GM19043 (cell line): Measurements from ENCODE around the gene MYMK.

Experiments used
- ATAC-seq: cut with Tn5 transposase; IDR thresholded peaks from one replicate; pipeline ENCODE4 v1.9.1; 2021; ENCODE audit warnings: low read depth; ENCODE audit not compliant: unreplicated experiment

MYMK gene

GRCh38 chr9:133507246-133507965 is 17.4 kb downstream of the MYMK start:
- ATAC-seq = no peak

GRCh38 chr9:133506653-133507038 is 18.1 kb downstream of the MYMK start:
- ATAC-seq = no peak

- no peak for ATAC-seq
These were observed 18.7 kb downstream of the MYMK start for GRCh38 chr9:133505901-133506652.

GRCh38 chr9:133505186-133505830 is 19.5 kb downstream of the MYMK start:
- no peak for ATAC-seq

- no peak for ATAC-seq
These were observed 22.6 kb downstream of the MYMK start for GRCh38 chr9:133502112-133502511.

- no peak for ATAC-seq
These were observed 24.9 kb downstream of the MYMK start for GRCh38 chr9:133499892-133500270.

- no peak for ATAC-seq
These were observed 25.4 kb downstream of the MYMK start for GRCh38 chr9:133499132-133499891.

- ATAC-seq = no peak
These were observed 27.6 kb downstream of the MYMK start for GRCh38 chr9:133496861-133497842.

GRCh38 chr9:133495327-133496293 is 29.1 kb downstream of the MYMK start:
- ATAC-seq = no peak

- no peak for ATAC-seq
These were observed 30.0 kb downstream of the MYMK start for GRCh38 chr9:133494636-133495326.

- ATAC-seq = no peak
These were observed 30.8 kb downstream of the MYMK start for GRCh38 chr9:133493845-133494540.

- ATAC-seq = no peak
These were observed 31.3 kb downstream of the MYMK start for GRCh38 chr9:133493428-133493827.

- ATAC-seq = no peak
These were observed 32.4 kb downstream of the MYMK start for GRCh38 chr9:133492061-133493021.

GRCh38 chr9:133491656-133491925 is 33.2 kb downstream of the MYMK start:
- ATAC-seq = no peak

GRCh38 chr9:133490865-133491655 is 33.7 kb downstream of the MYMK start:
- ATAC-seq = no peak

GRCh38 chr9:133490201-133490681 is 34.5 kb downstream of the MYMK start:
- no peak for ATAC-seq
